Transverse colon (tissue), 4 donors: ENCODE measurements around the gene DNAI2. TPM values are rescaled to one million over a fixed set of nuclear protein-coding genes. Genes with fewer than 3 reads are reported as not detected.
A peak's percentile ranks its signal among the peaks of the same experiment; 100 is the strongest.

Source experiments
- DNase-seq: peaks from one replicate; pipeline ENCODE4 v3.0.0-alpha.2; 2019
- H3K27ac ChIP-seq, 4 donors: fragments of 200-600 bp; sonication (generic); 2 replicates each; pipeline ENCODE4 v1.5.1; 2016 to 2018; ENCODE audit warnings: inconsistent platforms in 4 of 4
- H3K27me3 ChIP-seq: fragments of 200-600 bp; sonication (generic); 2 replicates; pipeline ENCODE4 v1.5.1; 2017; ENCODE audit warnings: inconsistent platforms
- H3K36me3 ChIP-seq, 4 donors: fragments of 200-600 bp; sonication (generic); 2 replicates each; pipeline ENCODE4 v1.5.1; 2017 to 2019; ENCODE audit warnings: inconsistent platforms in 4 of 4
- H3K4me1 ChIP-seq, 4 donors: fragments of 200-600 bp; sonication (generic); 2 replicates each; pipeline ENCODE4 v1.5.1; 2017 to 2020; ENCODE audit warnings: inconsistent platforms in 4 of 4
- H3K4me3 ChIP-seq, 4 donors: fragments of 200-600 bp; sonication (generic); 1 replicate in 1 of 4; 2 replicates in 3 of 4; pipeline versions ENCODE4 v1.5.1 to v1.6.1; 2017 to 2019; ENCODE audit warnings: inconsistent platforms in 4 of 4
- H3K9me3 ChIP-seq, 2 donors: fragments of 200-600 bp; sonication (generic); 2 replicates each; pipeline ENCODE4 v1.5.1; 2017 to 2019; ENCODE audit warnings: inconsistent platforms in 2 of 2
- CTCF ChIP-seq, 5 experiments: fragments of 200-600 bp in 3 of 5; fragments of 450-650 bp in 2 of 5; sonication (generic) in 3 of 5; IDR thresholded peaks; 1 replicate in 2 of 5; 2 replicates in 3 of 5; pipeline ENCODE4 v1.5.1; 2016 to 2017; ENCODE audit warnings: antibody characterized with exemption in 5 of 5, inconsistent platforms in 3 of 5, mild to moderate bottlenecking in 2 of 5, moderate library complexity in 1 of 5
- EP300 ChIP-seq: sonication (generic); formaldehyde crosslinking; IDR thresholded peaks from one replicate; pipeline ENCODE4 v1.6.1; 2017; ENCODE audit warnings: antibody characterized with exemption, low read depth
- POLR2A ChIP-seq: fragments of 450-650 bp; IDR thresholded peaks from one replicate; pipeline ENCODE4 v1.6.1; 2016; ENCODE audit warnings: antibody characterized with exemption, mild to moderate bottlenecking, moderate library complexity
- POLR2AphosphoS5 ChIP-seq, 3 donors: sonication (generic); formaldehyde crosslinking; IDR thresholded peaks; one replicate each; pipeline ENCODE4 v1.6.1; 2016; ENCODE audit warnings: antibody characterized with exemption in 3 of 3
- WGBS, 2 donors: methylation state at CpG; one replicate each; pipeline ENCODE4 v1.1.5; 2018; ENCODE audit warnings: low coverage in 1 of 2; 5-methylcytosine and 5-hydroxymethylcytosine counted together
- in situ Hi-C, 4 donors: fragments of 200-750 bp; cut with MboI; loops; one replicate each; pipeline versions ENCODE4 v1.15.0 to v1.15.1; 2017; ENCODE audit warnings: low sequenced_read_pairs in 3 of 4, low pct_ligation_motif_present in 1 of 4, low pct_unique_long_range_greater_than_20kb in 1 of 4
- intact Hi-C: fragments of 100-400 bp; cut with DNase I; formaldehyde crosslinking; loops from one replicate; pipeline ENCODE4 v1.15.1; 2023; ENCODE audit warnings: low total_unique reads
- total RNA-seq, 4 donors: library from RNA; depleted of rRNA; stranded (reverse); fragments of >200 nt; gene quantifications; one replicate each; pipeline ENCODE4 v1.1.0, GENCODE V29; 2016

DNAI2 gene
- total RNA-seq: not detected

- H3K27me3 ChIP-seq: peaks cover 17% of the 10 kb centered on the region
- H3K9me3 ChIP-seq: no peaks in the 10 kb centered on the region
- H3K36me3 ChIP-seq: no peaks in the 10 kb centered on the region
- in situ Hi-C loops (no loop called here), intact Hi-C loops (no loop called here)
- H3K27ac ChIP-seq: no peak within 1 kb of the TSS
- no peak within 1 kb of the TSS for H3K4me3 ChIP-seq
- H3K4me1 ChIP-seq: peaks cover 0 to 15% (median 10%) of the 10 kb centered on the region in 4 donors
- TF ChIP-seq POLR2AphosphoS5 (IDR thresholded peaks at IDR 0.05) (no peak), POLR2A (no peak), EP300 (no peak), CTCF (IDR thresholded peaks at IDR 0.05) (no peak)
- 11 to 29% methylated on average over 1 to 33 of the region's 33 CpGs for WGBS, 2 donors
- DNase-seq: peak; percentile 35
Measured at GRCh38 chr17:74274060-74274708, at the start of gene DNAI2. Gene DNAI2 (plus strand): TSS chr17:74274234. CDS start chr17:74281818, 7,584 bp downstream.

GRCh38 chr17:74224959-74225725 is 48.9 kb upstream of the DNAI2 start:
- H3K27ac ChIP-seq: no peak overlapping the region
- 93 to 96% methylated on average over 14 to 20 of the region's 20 CpGs for WGBS, 2 donors
- H3K36me3 ChIP-seq: no peaks in the 10 kb centered on the region
- intact Hi-C loops (no loop called here), in situ Hi-C loops (loop anchor here in 2 of 4 donors (25.0 kb wide), 1 partner anchor 137 kb away; the partner anchor contains the start of genes BTBD17 (in 2 of the 2) and GPR142 (in 2 of the 2))
- H3K9me3 ChIP-seq: no peaks in the 10 kb centered on the region
- no peak for TF ChIP-seq EP300
- TF ChIP-seq POLR2AphosphoS5 (IDR thresholded peaks at IDR 0.05): no peak
- no peak for TF ChIP-seq POLR2A
- no peak for TF ChIP-seq CTCF (IDR thresholded peaks at IDR 0.05)
- H3K27me3 ChIP-seq: no peaks in the 10 kb centered on the region
- no peak overlapping the region for H3K4me3 ChIP-seq
- DNase-seq: no peak
- no peaks in the 10 kb centered on the region for H3K4me1 ChIP-seq

- DNase-seq: no peak
- Histone ChIP-seq H3K27me3 (no peaks in the 10 kb centered on the region), H3K9me3 (no peaks in the 10 kb centered on the region), H3K4me1 (no peaks in the 10 kb centered on the region), H3K27ac (no peak overlapping the region), H3K36me3 (no peaks in the 10 kb centered on the region), H3K4me3 (no peak overlapping the region)
- intact Hi-C loops (no loop called here), in situ Hi-C loops (no loop called here)
- TF ChIP-seq EP300: no peak
- WGBS, 2 donors: 33 to 71% methylated on average over 1 to 6 of the region's 6 CpGs
Measured at GRCh38 chr17:74226252-74226651, 47.8 kb upstream of the DNAI2 start.

GRCh38 chr17:74227271-74228080 is 46.6 kb upstream of the DNAI2 start:
- in situ Hi-C loops (no loop called here), intact Hi-C loops (no loop called here)
- no peaks in the 10 kb centered on the region for H3K36me3 ChIP-seq
- no peak overlapping the region for H3K4me3 ChIP-seq
- H3K27me3 ChIP-seq: no peaks in the 10 kb centered on the region
- no peaks in the 10 kb centered on the region for H3K9me3 ChIP-seq
- H3K27ac ChIP-seq: no peak overlapping the region
- WGBS, 2 donors: 80 to 82% methylated on average over 8 to 10 of the region's 10 CpGs
- DNase-seq: no peak
- TF ChIP-seq POLR2AphosphoS5 (IDR thresholded peaks at IDR 0.05) (no peak), POLR2A (no peak), EP300 (no peak), CTCF (IDR thresholded peaks at IDR 0.05) (no peak)
- no peaks in the 10 kb centered on the region for H3K4me1 ChIP-seq
